SK-N-SH (cell line): ENCODE measurements around the gene PDZD2.

Source experiments
- CTCF ChIP-seq: fragments of 200-600 bp; sonication (generic); IDR thresholded peaks from 2 replicates; pipeline ENCODE4 v1.6.1; 2017; ENCODE audit warnings: antibody characterized with exemption, mild to moderate bottlenecking, moderate library complexity
- EZH2phosphoT487 ChIP-seq: fragments of 200-600 bp; sonication (generic); IDR thresholded peaks from 2 replicates; pipeline ENCODE4 v1.6.1; 2017; ENCODE audit warnings: low read depth, mixed run types, mild to moderate bottlenecking, antibody characterized with exemption, moderate library complexity, borderline replicate concordance
- GABPA ChIP-seq: IDR thresholded peaks from 2 replicates; pipeline ENCODE4 v1.4.0; 2012; ENCODE audit warnings: low read depth, mild to moderate bottlenecking
- RAD21 ChIP-seq: IDR thresholded peaks from 2 replicates; pipeline ENCODE4 v1.6.1; 2012; ENCODE audit warnings: mild to moderate bottlenecking, low read length
- RFX5 ChIP-seq: IDR thresholded peaks from 2 replicates; pipeline ENCODE4 v1.6.1; 2012; ENCODE audit warnings: mild to moderate bottlenecking, improper control_type of control experiment, low read length
- SMC3 ChIP-seq: IDR thresholded peaks from 2 replicates; pipeline ENCODE4 v1.6.1; 2012; ENCODE audit warnings: low read depth, low read length, improper control_type of control experiment
- TAF1 ChIP-seq: IDR thresholded peaks from 2 replicates; pipeline ENCODE4 v1.6.1; 2012; ENCODE audit warnings: low read depth, mild to moderate bottlenecking, low read length, moderate library complexity, borderline replicate concordance
- TF ChIP-seq, protein P1 (sequence below): fragments of 150-350 bp; IDR thresholded peaks from 2 replicates; pipeline ENCODE4 v1.6.1; 2016; ENCODE audit warnings: mild to moderate bottlenecking, low read depth, low read length

- TF ChIP-seq TAF1 (no peak), CTCF (no peak), RFX5 (no peak), EZH2phosphoT487 (no peak), GABPA (no peak), RAD21 (no peak), SMC3 (no peak)
- TF ChIP-seq, protein P1, sequence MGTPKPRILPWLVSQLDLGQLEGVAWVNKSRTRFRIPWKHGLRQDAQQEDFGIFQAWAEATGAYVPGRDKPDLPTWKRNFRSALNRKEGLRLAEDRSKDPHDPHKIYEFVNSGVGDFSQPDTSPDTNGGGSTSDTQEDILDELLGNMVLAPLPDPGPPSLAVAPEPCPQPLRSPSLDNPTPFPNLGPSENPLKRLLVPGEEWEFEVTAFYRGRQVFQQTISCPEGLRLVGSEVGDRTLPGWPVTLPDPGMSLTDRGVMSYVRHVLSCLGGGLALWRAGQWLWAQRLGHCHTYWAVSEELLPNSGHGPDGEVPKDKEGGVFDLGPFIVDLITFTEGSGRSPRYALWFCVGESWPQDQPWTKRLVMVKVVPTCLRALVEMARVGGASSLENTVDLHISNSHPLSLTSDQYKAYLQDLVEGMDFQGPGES = no peak
Observed at GRCh38 chr5:32131604-32132003, 492.7 kb downstream of the PDZD2 start.
